CD4-positive, alpha-beta T cell treated with Interleukin-1 beta for 1 hour (primary cell): ENCODE data around the gene GINS2.
A peak's percentile ranks its signal among the peaks of the same experiment; 100 is the strongest.

Experiments used
- DNase-seq, 2 donors: peaks; one replicate each; pipeline ENCODE4 v3.0.0-alpha.2; 2020 to 2022

The GINS2 gene

GRCh38 chr16:85665929-85666328 is 22.8 kb downstream of the GINS2 start:
- no peak for DNase-seq

- no peak for DNase-seq
Observed at GRCh38 chr16:85665373-85665740, 23.4 kb downstream of the GINS2 start.

GRCh38 chr16:85664580-85665372 is 24.0 kb downstream of the GINS2 start:
- no peak for DNase-seq

GRCh38 chr16:85663891-85664321 is 24.8 kb downstream of the GINS2 start:
- no peak for DNase-seq

GRCh38 chr16:85662976-85663830 is 25.6 kb downstream of the GINS2 start:
- no peak for DNase-seq

GRCh38 chr16:85662482-85662812 is 26.3 kb downstream of the GINS2 start:
- no peak for DNase-seq

- DNase-seq = no peak
Observed at GRCh38 chr16:85661740-85662481, 26.8 kb downstream of the GINS2 start.

GRCh38 chr16:85660843-85661739 is 27.7 kb downstream of the GINS2 start:
- DNase-seq = no peak

GRCh38 chr16:85659805-85660511 is 28.8 kb downstream of the GINS2 start:
- peak; percentile 50 to 59 for DNase-seq

- DNase-seq = no peak
Observed at GRCh38 chr16:85659336-85659735, 29.4 kb downstream of the GINS2 start.

- DNase-seq = no peak
Observed at GRCh38 chr16:85658504-85659326, 30.0 kb downstream of the GINS2 start.

- DNase-seq = no peak
Observed at GRCh38 chr16:85657996-85658395, 30.8 kb downstream of the GINS2 start.

GRCh38 chr16:85657267-85657650 is 31.5 kb downstream of the GINS2 start:
- no peak for DNase-seq

- DNase-seq = no peak
Observed at GRCh38 chr16:85656351-85657266, 32.1 kb downstream of the GINS2 start.

- DNase-seq = no peak
Observed at GRCh38 chr16:85655216-85656129, 33.3 kb downstream of the GINS2 start.

GRCh38 chr16:85654251-85655095 is 34.3 kb downstream of the GINS2 start:
- no peak for DNase-seq

GRCh38 chr16:85653290-85653891 is 35.4 kb downstream of the GINS2 start:
- no peak for DNase-seq
